PC-9 (cell line): Measurements from ENCODE around the gene CCBE1. TPM values are rescaled to one million over a fixed set of nuclear protein-coding genes. Genes with fewer than 3 reads are reported as not detected.

Source experiments
- BruUV-seq: library from RNA; stranded (reverse); fragments of 400-500 nt; replicated peaks from 2 replicates; lab custom pipeline; 2021; lab: Mats Ljungman, UMichigan
- CTCF ChIA-PET: fragments of 300-600 bp; sonication (Branson Sonifier 250); formaldehyde crosslinking; loops from one replicate; lab custom pipeline; 2022; ENCODE audit warnings: antibody characterized with exemption; lab: Charles Lee
- POLR2A ChIA-PET: fragments of 300-600 bp; sonication (Branson Sonifier 250); formaldehyde crosslinking; loops from one replicate; lab custom pipeline; 2022; ENCODE audit warnings: antibody characterized with exemption; ENCODE audit not compliant: unreplicated experiment; lab: Charles Lee
- DNase-seq, 2 experiments: peaks; one replicate each; pipeline versions ENCODE4 v3.0.0 to v3.0.0-alpha.2; 2015 to 2022; ENCODE audit warnings: mixed read lengths in 1 of 2
- H2AFZ ChIP-seq: fragments of 200-600 bp; sonication (generic); 2 replicates; pipeline ENCODE4 v1.8.1; 2017; ENCODE audit warnings: antibody characterized with exemption
- H3F3A ChIP-seq: fragments of 200-600 bp; sonication (generic); 2 replicates; pipeline ENCODE4 v1.8.1; 2017; ENCODE audit warnings: antibody characterized with exemption, mild to moderate bottlenecking, low read depth; ENCODE audit not compliant: insufficient read depth
- H3K27ac ChIP-seq: fragments of 200-600 bp; sonication (generic); 2 replicates; pipeline ENCODE4 v1.6.1; 2016; ENCODE audit warnings: mixed run types
- H3K27me3 ChIP-seq: fragments of 200-600 bp; sonication (generic); 2 replicates; pipeline ENCODE4 v1.6.1; 2016; ENCODE audit warnings: low read depth, mixed run types; ENCODE audit not compliant: insufficient read depth
- H3K36me3 ChIP-seq: fragments of 200-600 bp; sonication (generic); 2 replicates; pipeline ENCODE4 v1.6.1; 2016; ENCODE audit warnings: low read depth, mixed run types
- H3K4me1 ChIP-seq: fragments of 200-600 bp; sonication (generic); replicated peaks from 2 replicates; pipeline ENCODE4 v1.6.1; 2016; ENCODE audit warnings: mixed run types; ENCODE audit not compliant: insufficient read depth
- H3K4me2 ChIP-seq: fragments of 200-600 bp; sonication (generic); 2 replicates; pipeline ENCODE4 v1.6.1; 2017; ENCODE audit warnings: mixed run types
- H3K4me3 ChIP-seq: fragments of 200-600 bp; sonication (generic); 2 replicates; pipeline ENCODE4 v1.6.1; 2016; ENCODE audit warnings: mixed run types
- H3K79me2 ChIP-seq: fragments of 200-600 bp; sonication (generic); 2 replicates; pipeline ENCODE4 v1.6.1; 2017; ENCODE audit warnings: low read depth, mixed run types
- H3K9me2 ChIP-seq: fragments of 200-600 bp; sonication (generic); 2 replicates; pipeline ENCODE4 v1.8.1; 2017; ENCODE audit warnings: mild to moderate bottlenecking; ENCODE audit not compliant: insufficient read depth
- H3K9me3 ChIP-seq: fragments of 200-600 bp; sonication (generic); 2 replicates; pipeline ENCODE4 v1.8.1; 2016; ENCODE audit warnings: low read depth; ENCODE audit not compliant: insufficient read depth
- H4K20me1 ChIP-seq: fragments of 200-600 bp; sonication (generic); 2 replicates; pipeline ENCODE4 v1.8.1; 2017; ENCODE audit not compliant: insufficient read depth
- EZH2 ChIP-seq: fragments of 200-600 bp; sonication (generic); IDR thresholded peaks from 2 replicates; pipeline ENCODE4 v1.8.0; 2017; ENCODE audit warnings: antibody characterized with exemption, low read depth
- intact Hi-C: fragments of 100-400 bp; cut with micrococcal nuclease; formaldehyde crosslinking; loops from one replicate; pipeline ENCODE4 v1.10.0; 2022; ENCODE audit not compliant: unreplicated experiment
- total RNA-seq: library from RNA; stranded (reverse); gene quantifications from 2 replicates; pipeline ENCODE4 v1.2.3, GENCODE V29; 2021
- TF ChIP-seq, protein P1 (sequence below): fragments of 200-600 bp; sonication (generic); conservative IDR thresholded peaks from 2 replicates; pipeline ENCODE4 v1.6.1; 2017; ENCODE audit warnings: mixed run types, antibody characterized with exemption, mild to moderate bottlenecking, moderate library complexity

The CCBE1 gene
- total RNA-seq, 1 experiment from 2014 or later: 5.8 TPM

DNA sequence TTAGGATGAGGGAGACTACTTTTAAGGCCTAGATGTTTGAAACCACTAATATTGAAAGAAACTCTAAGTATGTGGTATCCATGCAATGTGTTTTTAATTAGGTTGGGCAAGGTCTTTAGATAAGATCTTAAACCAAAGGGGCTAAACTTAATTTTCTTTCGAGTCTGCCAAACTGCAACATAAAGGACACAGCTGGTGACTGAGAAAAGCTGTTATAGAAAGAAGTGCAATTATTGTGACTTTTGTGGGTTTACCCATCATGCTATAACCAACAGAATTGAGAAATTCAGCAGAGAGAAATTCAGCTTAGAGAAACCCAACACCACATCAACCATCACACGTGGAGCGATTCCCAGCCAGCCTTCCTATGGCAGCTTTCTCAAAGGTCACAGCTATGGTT is 218.6 kb downstream of the CCBE1 start:
- CTCF ChIA-PET: no interaction called here

DNA sequence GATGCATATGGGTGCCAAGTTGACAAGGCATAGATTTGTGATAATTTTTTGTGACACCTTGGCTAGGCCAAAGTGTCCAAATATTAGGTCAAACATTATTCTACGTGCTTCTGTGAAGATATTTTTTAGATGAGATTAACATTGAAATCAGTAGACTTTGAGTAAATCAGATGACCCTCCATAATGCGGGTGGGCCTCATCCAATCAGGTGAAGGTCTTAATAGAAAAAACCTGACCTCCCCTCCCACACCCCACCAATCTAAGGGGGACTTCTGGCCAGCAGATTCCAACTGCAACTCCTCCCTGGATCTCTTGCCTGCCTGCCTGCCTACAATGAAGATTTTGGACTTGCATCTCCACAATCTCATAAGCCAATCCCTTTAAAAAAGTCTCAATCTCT is 219.4 kb downstream of the CCBE1 start:
- ChIA-PET CTCF (no interaction called here), POLR2A (no interaction called here)
- Histone ChIP-seq H4K20me1 (no peaks in the 10 kb centered on the region), H3K9me3 (no peaks in the 10 kb centered on the region), H3K79me2 (no peaks in the 10 kb centered on the region), H3K4me3 (no peak overlapping the region), H3K27ac (no peak overlapping the region), H3F3A (no peaks in the 10 kb centered on the region), H3K36me3 (no peaks in the 10 kb centered on the region), H3K4me2 (no peak overlapping the region), H3K27me3 (peaks cover 11% of the 10 kb centered on the region), H2AFZ (no peak overlapping the region), H3K4me1 (no peaks in the 10 kb centered on the region), H3K9me2 (no peaks in the 10 kb centered on the region)
- BruUV-seq: no TSS peak
- no peak for DNase-seq
- TF ChIP-seq, protein P1, sequence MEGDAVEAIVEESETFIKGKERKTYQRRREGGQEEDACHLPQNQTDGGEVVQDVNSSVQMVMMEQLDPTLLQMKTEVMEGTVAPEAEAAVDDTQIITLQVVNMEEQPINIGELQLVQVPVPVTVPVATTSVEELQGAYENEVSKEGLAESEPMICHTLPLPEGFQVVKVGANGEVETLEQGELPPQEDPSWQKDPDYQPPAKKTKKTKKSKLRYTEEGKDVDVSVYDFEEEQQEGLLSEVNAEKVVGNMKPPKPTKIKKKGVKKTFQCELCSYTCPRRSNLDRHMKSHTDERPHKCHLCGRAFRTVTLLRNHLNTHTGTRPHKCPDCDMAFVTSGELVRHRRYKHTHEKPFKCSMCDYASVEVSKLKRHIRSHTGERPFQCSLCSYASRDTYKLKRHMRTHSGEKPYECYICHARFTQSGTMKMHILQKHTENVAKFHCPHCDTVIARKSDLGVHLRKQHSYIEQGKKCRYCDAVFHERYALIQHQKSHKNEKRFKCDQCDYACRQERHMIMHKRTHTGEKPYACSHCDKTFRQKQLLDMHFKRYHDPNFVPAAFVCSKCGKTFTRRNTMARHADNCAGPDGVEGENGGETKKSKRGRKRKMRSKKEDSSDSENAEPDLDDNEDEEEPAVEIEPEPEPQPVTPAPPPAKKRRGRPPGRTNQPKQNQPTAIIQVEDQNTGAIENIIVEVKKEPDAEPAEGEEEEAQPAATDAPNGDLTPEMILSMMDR: no peak
- TF ChIP-seq EZH2: no peak
- intact Hi-C loops: no loop called here

More for the DNA sequence above, 218.6 kb downstream of the CCBE1 start:
- H3F3A ChIP-seq: no peaks in the 10 kb centered on the region
- H3K27me3 ChIP-seq: peaks cover 11% of the 10 kb centered on the region
- H3K9me2 ChIP-seq: no peaks in the 10 kb centered on the region
- H3K79me2 ChIP-seq: no peaks in the 10 kb centered on the region
- H3K27ac ChIP-seq: no peak overlapping the region
- no peaks in the 10 kb centered on the region for H4K20me1 ChIP-seq
- no peaks in the 10 kb centered on the region for H3K36me3 ChIP-seq
- no peak overlapping the region for H2AFZ ChIP-seq
- BruUV-seq: no TSS peak
- H3K4me2 ChIP-seq: no peak overlapping the region
- no peaks in the 10 kb centered on the region for H3K4me1 ChIP-seq
- DNase-seq: no peak
- intact Hi-C loops: no loop called here
- H3K4me3 ChIP-seq: no peak overlapping the region
- no peaks in the 10 kb centered on the region for H3K9me3 ChIP-seq
- no peak for TF ChIP-seq EZH2
- TF ChIP-seq, protein P1: no peak
- POLR2A ChIA-PET: no interaction called here

DNA sequence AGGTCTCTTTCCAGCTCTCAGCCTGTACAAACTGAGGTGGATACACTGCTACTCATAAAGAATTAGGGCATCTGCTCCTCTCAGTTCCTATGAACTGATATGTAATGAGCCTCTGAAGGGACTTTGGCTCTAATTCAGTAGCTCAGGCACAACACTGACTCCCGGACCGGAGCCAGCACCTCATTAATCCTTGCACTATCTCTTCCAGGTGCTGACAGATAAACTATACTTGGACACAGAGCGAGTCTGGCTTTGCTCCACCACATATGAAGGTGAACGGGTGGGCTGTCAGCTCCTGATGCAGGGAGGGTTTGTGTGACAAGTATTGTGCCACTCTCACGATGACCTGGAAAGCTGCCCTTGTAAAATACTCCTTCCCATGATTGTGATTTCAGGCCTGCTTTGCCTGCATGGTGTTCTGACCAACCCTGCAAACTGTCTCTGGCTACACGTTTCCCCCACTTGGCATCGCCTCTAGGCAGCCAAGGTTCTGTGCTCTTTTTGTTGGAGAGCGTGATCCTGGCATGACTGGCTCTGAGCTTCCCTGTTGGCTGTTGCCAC is 226.6 kb downstream of the CCBE1 start:
- Histone ChIP-seq H3K27me3 (peaks cover 27% of the 10 kb centered on the region), H2AFZ (no peak overlapping the region), H3K9me2 (no peaks in the 10 kb centered on the region), H3K4me2 (no peak overlapping the region), H3K36me3 (no peaks in the 10 kb centered on the region), H3K27ac (no peak overlapping the region), H3F3A (no peaks in the 10 kb centered on the region), H3K9me3 (no peaks in the 10 kb centered on the region), H4K20me1 (no peaks in the 10 kb centered on the region), H3K4me1 (no peaks in the 10 kb centered on the region), H3K4me3 (no peak overlapping the region), H3K79me2 (no peaks in the 10 kb centered on the region)
- POLR2A ChIA-PET: no interaction called here
- intact Hi-C loops: no loop called here
- DNase-seq: no peak
- BruUV-seq: no TSS peak
- CTCF ChIA-PET: no interaction called here
- TF ChIP-seq, protein P1: no peak
